Fibroblast of pulmonary artery (primary cell): ENCODE data around the gene SCML1.

Experiments
- DNase-seq: peaks from one replicate; pipeline ENCODE4 v3.0.0-alpha.2; 2010; ENCODE audit warnings: low read depth
- H3K4me3 ChIP-seq: replicated peaks from 2 replicates; pipeline ENCODE4 v1.5.1; 2011; ENCODE audit warnings: low read depth, mild to moderate bottlenecking, control low read depth, low read length, moderate library complexity
- CTCF ChIP-seq: IDR thresholded peaks from 2 replicates; pipeline ENCODE4 v1.5.1; 2011; ENCODE audit warnings: mild to moderate bottlenecking, control low read depth, low read length, inconsistent platforms; ENCODE audit errors: missing control alignments

Gene SCML1

GRCh38 chrX:17703201-17703600 is 34.1 kb upstream of the SCML1 start:
- no peak for DNase-seq
- no peak for TF ChIP-seq CTCF

GRCh38 chrX:17705211-17705610 is 32.1 kb upstream of the SCML1 start:
- TF ChIP-seq CTCF = no peak
- no peak for DNase-seq
- no peak overlapping the region for H3K4me3 ChIP-seq

More at GRCh38 chrX:17703201-17703600, 34.1 kb upstream of the SCML1 start:
- no peak overlapping the region for H3K4me3 ChIP-seq

- DNase-seq = peak; percentile 55
- no peak for TF ChIP-seq CTCF
- H3K4me3 ChIP-seq = no peak overlapping the region
Measured at GRCh38 chrX:17706676-17707075, 30.6 kb upstream of the SCML1 start.

- H3K4me3 ChIP-seq = no peak overlapping the region
- DNase-seq = no peak
- TF ChIP-seq CTCF = no peak
Measured at GRCh38 chrX:17707731-17708130, 29.6 kb upstream of the SCML1 start.

GRCh38 chrX:17710871-17711301 is 26.4 kb upstream of the SCML1 start:
- no peak for TF ChIP-seq CTCF
- no peak for DNase-seq
- H3K4me3 ChIP-seq = no peak overlapping the region

- H3K4me3 ChIP-seq = no peak overlapping the region
- no peak for TF ChIP-seq CTCF
- DNase-seq = no peak
Measured at GRCh38 chrX:17713288-17713687, 24.0 kb upstream of the SCML1 start.

GRCh38 chrX:17718649-17719165 is 18.6 kb upstream of the SCML1 start:
- DNase-seq = no peak
- no peak for TF ChIP-seq CTCF
- no peak overlapping the region for H3K4me3 ChIP-seq
